ENCODE data around the gene TMEM119.
"Not testable (repeated sequence)": the region's sequence is repeated elsewhere in the genome, so short reads cannot be mapped to it uniquely, and the experiment has no call there.

TMEM119 gene

DNA sequence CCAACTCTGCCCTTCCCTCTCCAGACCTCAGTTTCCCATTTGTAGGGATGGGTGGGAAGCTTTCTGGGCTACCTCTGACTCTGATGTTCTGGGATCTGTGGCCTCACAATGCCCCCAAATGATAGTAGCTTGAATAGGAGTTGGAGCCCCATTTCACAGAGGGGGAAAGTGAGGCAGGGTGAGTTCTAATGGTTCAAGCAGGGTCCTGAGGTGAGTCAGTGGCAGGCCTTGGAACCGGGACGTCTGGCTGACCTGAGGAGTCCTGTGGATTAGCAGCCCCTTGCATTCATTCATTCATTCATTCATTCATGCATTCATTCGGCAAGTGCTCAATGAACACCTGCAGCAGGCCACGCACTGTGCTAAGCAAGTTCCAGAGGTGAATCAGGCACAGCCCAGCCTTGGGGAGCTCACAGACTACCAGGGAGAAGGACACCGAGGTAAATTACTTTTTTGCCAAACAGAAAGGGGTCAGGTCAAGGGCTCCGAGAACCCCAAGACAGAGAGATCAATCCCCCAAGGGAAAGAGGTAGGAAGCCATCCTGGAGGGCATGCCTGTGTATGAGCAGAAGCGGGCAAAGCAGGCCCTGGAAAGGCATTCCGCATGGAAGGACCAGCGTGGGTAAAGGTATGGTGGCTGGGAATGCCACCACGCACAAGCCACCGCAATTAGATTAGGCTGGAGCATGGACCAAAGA is 818 bp upstream of the TMEM119 start:
- DNase-seq = no peak

DNA sequence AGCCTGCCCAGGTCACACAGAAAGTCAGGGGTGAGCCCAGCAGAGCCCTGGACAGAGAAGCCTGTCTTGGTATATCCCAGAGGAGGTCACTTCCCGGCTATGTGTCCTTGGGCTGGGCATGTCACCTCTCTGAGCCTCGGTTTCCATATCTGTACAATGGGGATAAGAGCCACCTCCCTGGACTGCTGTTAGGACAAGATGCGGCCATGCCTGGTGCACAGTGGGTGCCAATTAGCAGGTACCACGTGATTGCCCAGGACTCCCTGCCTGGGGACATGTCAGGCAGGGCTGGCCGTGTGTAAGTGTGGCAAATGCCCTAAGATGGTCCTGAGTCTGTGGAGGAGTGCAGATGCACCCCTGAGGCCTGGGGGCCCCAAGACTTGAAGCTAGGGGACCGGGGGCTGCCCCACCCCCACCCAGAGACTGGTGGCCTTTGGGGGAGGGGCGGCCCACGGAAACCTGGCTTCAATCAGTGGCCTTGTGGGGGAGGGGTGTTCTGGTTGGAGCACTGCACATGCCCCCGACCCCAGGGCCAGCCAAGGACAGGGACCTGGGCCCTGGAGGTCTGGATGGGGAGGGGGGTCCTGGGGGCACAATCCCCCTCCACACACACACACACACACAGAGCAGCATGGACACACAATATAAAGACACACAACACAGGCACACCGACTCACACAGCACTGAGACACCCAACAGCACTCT is 878 bp downstream of the TMEM119 start:
- no peak for DNase-seq

DNA sequence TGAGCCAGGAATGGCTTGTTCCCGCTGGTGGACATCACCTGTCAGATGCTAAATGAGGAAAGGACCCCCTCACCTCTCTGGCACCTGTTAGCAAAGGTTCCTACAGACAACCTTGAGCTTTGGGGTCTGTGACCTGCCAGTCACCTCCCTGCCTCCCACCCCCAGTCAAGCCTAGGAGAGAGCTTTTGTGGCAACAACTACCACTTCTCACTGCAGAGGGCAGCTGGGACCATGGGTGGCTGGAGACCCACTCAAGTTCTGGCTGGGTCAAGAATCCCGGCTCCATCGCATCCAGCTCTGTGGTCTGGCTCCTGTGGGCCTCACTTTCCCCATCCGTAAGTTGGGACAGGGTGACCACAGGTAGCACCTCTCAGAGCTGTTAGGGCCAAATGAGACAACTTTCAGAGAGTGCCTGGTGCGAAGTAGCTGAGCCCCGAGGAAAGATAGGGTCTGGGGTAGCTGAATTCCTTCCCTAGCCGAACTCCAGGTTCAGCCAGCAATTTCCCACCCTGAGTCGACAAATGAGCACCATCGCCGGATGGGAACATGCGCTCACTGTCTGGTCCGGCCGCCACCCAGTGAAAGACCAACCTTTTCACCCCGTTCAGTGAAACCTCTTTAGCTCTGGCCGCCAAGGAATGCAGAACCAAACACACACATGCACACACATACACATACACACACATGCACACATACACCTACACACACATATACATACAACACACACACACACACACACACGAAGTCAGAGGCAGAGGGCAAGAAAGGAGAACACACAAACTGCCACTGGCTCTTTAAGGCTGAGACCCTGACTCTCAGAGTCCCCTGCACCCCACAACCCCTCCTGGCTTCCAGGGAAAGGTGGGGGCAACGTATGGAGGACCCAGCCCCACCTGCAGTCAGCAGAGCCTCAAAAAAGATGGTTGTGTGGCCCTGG is 1.9 kb downstream of the TMEM119 start:
- no peak for DNase-seq

DNA sequence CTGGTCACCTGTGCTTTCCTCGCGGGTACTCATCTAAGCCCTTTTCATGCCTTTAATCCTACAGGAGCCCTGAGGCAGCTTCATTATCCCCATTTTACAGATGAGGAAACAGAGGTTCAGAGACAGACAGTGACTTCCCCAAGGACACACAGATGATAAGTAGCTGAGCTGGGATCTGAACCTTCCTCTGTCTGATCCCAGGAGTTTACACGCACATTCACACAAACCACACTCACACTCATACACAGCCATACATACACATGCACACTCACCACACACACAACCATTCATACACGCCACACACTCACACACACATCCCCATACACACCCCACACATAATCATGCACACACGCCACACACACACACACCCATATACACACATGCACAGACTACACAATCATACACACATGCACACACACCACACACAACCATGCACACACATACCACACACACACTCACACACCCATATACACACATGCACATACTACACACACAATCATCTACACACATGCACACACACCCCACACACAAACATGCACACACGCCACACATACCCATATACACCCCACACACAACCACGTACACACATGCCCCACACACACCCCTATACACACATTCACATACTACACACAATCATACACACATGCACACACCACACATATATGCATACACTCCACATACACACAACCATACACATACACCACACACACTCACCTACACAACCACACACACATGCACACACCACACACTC is 2.7 kb downstream of the TMEM119 start:
- DNase-seq = no peak

DNA sequence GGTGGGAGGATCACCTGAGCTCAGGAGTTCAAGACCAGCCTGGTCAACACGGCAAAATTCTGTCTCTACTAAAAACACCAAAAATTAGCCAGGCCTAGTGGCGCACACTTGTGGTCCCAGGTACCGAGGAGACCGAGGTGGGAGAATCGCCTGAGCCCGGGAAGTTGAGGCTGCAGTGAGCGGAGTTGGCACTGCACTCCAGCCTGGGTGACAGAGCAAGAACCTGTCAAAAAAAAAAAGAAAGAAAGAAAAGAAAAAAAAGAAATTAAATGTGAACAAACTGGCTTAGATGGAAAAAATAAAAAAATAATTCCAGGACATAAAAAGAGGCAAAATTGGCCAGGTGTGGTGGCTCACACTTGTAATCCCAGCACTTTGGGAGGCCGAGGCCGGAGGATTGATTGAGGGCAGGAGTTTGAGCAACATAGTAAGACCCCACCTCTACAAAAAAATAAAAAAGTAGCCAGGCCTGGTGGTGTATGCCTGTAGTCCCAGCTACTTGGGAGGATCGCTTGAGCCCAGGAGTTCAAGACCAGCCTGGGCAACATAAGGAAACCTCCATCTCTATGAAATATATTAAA is 3.5 kb downstream of the TMEM119 start:
- DNase-seq = no peak

DNA sequence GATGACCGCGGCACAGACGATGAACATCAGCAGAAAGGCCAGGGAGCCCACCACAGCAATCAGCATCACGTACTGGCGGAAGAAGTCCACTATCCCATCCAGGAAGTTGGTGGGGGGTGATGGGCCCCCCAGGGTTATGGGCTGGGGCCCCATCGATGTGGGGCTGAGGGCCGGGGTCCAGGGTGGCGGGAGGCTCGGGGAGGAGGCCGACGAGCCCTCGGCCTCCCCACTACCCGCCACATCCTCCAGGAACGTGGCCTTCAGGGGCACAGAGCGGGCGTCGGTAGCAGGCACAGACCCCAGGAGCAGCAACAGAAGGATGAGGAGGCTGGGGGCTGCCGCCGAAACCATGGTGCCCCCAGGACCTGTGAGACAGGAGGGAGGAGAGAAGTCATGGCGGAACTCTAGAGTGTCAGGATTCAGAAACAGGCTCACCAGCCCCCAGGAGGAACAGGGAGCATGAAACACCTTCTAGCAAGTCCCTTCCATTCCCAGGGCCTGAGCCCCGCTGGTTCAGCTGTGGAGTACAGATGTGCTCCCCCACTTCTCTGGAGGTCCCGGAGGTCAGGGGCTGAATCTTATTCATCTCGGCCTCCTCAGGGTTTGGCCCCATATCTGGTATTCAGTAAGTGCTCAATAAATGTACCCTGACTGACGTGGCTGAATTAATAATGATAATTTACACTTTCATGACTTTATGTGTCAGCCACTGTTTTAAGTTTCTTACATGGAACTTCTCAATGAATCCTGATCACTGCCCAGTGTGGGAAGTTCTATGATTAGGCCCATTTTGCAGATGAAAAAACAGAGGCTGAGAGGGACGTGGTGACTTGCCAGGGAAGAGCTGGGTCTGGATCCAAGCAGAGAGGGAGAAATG is 5.6 kb downstream of the TMEM119 start:
- no peak for DNase-seq

DNA sequence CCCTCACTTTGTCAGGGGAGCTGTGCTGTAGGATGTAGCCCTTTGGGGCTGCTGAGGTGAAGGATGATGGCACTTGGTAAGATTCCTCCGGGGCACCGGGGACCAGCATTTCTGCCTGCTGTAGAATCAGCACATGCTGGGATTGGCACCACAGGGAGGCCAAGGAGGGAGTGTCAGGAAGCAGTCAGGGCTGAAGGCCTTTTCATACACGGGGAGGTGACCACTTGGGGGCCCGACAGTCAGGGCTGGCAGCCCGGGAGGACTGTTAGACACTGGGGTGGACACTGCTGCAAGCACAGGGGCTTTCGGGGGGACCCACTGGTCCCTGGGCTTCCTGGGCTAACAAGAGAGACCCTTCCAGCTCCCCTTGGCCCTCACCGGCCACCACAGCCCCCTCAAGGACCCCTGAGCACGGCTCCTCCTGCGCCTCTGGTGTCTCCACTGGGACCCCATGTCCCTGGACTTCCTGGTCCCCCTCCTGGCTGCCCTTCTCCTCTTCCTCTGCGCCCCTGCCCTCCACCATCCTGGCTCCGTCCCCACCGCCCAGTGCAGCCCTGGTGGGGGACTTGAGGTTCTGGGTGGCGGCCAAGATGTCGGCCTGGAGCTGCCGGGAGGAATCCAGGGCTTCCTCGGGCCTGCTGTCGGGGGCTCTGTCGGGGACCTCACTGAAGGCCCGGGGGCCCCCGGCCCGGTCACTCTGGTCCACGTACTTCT is 6.5 kb downstream of the TMEM119 start:
- no peak for DNase-seq

DNA sequence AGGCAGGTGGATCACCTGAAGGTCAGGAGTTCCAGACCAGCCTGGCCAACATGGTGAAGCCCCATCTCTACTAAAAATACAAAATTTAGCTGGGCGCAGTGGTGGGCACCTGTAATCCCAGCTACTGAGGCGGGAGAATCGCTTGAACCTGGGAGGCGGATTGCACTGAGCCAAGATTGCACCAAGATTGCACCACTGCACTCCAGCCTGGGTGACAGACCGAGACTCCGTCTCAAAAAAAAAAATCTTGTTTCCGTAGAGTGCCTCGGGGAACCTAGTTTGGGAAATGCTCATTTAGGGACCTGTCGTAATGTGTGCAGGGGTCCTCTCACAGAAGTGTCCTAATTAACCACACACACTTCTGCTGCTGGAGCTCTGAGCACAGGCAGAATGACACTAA is 7.4 kb downstream of the TMEM119 start:
- not testable (repeated sequence) for DNase-seq

DNA sequence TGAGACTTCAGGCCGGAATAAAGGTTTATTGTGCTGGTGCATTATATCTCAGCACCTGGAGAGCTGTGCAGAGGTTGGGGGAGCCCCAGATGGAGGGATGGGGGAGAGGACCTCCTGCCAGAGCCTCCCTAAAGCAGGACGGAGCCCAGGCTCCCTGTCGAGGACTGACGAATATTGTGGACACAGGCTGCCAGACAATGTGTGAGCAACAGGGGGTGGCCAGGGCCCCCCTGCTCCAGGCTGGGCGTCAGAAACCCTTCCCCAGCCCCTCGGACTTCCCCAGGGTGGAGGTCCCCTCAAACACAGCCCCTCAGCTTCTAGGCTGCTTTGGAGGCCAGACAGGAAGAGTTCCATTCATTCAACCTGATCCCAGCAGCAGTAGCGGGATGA is 8.0 kb downstream of the TMEM119 start:
- DNase-seq = no peak

DNA sequence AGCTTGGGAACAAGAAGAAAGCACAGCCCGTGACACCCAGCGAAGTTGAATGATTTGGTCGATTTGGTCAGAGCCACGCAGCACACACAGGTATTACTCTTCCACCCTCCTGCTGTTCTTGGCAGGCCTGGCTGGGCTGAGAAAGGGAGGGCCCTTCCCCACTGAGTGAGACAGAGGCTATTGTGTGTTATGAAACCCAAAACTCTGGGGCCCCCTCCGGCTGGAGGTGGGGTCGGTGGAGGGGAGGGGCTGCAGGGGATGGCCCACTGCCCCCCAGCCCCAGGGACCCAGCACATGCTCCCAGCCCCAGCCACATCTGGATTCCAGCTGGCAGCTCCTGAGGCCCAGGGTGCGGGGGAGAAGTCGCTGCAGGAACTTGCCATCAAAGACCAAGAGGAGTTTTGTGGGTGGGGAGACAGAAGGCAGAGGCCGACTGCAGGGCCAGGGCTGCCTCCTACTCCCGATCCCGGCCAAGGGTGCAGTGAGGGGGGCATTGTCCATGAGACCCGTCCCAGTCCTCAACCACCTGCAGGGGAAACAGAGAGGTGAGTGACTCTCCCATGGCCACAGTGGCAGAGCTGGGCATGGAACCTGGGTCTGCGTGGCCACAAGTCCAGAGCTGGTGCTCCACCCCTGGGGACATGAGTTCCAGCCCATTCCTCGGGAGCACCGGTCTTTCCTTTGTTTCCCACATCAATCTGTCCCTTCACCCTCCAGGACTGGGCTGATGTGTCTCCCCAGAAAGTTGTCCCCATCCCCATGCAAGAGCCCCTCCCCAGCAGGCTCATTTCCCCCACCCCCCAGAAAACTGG is 8.7 kb downstream of the TMEM119 start:
- DNase-seq = no peak

DNA sequence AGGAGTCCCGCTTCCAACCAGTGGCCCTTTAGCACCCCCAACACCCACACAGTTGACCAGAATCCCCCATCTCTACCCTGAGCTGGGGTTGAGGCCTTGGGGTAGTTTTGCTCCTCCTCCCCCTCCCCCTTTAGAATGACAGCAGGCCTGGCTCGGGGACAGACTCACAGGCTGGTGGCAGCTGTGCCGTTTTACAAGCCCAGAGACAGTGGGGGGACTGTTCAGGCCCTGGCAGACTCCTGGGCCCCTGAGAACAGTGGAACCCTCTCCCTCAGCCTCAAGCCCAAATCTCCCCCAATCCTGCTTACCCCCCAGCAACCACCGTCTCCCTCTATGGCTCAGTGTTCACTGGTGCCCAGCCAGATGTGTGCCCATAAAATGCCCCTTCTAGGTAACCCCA is 10.1 kb downstream of the TMEM119 start:
- DNase-seq = no peak

DNA sequence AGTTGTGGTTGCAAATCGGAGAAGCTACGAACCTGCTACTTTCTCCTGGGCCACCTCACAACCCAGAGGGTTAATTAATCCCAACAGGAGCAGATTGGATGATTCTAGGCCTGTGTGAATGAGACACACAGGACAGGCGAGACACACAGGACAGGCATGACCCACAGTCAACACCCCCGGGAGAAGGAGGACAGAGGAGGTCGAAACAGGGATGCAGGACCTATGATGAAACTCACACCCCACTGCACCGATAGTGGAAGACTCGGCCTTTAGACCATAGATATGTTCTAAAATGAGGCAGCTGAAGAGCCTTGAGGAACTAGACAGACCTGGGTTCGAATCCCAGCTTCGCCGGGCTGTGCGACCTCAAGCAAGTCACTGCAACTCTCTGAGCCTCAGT is 11.6 kb downstream of the TMEM119 start:
- no peak for DNase-seq

DNA sequence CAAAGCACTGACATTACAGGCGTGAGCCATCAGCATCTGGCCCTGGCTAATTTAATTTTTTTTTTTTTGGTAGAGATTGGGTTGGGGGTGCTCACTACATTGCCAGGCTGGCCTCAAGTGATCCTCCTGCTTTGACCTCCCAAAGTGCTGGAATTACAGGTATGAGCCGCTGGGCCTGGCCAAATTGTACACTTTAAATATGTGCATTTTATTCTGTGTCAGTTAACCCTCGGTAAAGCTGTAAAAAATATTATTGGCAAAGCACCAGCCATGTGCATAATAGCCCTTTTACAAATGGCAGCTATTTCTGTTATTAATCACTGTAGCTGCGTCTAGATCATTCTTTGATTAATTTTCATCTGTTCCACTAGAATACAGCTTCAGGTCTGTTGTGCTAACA is 12.0 kb downstream of the TMEM119 start:
- no peak for DNase-seq

DNA sequence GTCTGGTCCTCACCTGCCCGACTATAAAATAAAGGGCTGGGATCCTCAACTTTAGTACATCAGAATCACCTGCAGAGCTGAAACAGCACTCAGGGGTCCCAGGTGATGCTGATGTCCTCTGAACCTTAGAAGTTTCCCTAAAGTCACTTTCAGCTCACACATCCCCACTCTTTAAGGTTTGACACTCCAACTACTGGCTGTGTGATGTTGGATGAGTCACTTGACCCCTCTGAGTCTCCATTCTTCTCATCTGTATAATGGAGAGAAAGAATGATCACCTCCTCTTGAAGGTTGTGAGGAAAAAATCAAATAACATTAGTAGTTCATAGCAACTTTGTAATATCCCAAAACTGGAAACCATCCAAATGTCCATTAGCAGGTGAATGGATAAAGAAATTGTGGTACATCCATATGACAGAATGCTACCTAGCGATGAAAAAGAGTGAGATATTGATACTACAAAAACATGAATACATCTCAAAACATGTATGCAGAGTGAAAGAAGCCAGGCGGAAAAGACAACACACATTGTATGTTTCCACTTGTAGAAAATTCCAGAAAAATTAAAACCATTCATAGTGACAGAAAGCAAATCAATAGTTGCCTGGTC is 13.3 kb downstream of the TMEM119 start:
- DNase-seq = no peak

DNA sequence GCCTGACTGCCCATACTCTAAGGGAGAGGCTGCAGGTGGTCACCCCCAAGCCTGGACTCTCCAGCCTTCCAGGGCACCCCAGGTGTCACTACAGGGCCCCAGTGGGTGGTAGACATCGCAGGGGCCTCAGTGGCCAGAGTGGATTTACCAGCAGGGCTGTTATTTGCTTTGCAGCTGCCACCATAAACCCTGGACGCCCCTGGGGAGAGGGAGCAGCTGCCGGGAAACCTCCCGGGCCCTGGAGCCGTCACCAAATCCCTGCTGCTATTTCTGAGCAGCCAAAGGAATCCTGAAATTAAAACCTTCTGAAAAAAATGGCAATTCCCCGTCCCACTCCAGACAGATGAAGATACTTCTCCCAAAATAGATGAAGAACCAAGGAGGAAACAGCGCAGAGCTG is 13.9 kb downstream of the TMEM119 start:
- no peak for DNase-seq

DNA sequence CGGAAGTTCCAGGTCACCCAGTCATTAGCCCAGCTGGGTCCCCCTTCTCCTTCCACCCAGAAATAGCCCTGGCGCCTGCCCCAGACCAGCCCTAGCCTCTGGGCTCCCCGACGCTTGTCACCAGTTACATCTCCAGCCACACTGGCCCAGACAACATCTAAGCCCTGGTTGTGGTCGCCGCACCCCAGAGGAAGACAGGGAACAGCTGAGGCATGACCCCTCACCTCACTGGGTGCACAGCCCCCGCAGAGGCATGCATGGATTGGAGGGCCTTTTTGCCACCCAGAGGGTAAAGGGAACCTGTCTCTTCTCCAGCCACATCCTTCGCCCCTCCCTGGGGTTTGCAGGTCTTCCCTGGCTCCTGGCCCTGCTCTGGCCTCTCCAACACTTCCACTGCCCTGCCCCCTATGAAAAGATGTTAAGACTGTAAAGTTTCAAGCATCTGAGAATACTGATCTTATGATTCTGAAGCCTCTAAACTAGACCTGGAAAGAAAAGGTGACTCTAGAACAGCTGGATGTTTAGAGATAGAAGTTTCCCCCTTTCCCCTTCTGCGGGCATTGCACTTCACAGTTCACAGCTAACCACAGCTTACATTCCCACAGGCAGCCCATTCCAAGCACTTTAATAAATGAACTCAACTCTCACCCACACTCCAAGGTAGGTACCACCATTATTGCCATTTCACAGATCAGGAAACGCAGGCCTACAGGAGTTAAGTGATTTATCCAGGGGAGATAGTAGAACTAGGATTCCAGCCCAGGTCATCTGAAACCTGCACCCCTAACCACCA is 14.7 kb downstream of the TMEM119 start:
- DNase-seq = no peak

DNA sequence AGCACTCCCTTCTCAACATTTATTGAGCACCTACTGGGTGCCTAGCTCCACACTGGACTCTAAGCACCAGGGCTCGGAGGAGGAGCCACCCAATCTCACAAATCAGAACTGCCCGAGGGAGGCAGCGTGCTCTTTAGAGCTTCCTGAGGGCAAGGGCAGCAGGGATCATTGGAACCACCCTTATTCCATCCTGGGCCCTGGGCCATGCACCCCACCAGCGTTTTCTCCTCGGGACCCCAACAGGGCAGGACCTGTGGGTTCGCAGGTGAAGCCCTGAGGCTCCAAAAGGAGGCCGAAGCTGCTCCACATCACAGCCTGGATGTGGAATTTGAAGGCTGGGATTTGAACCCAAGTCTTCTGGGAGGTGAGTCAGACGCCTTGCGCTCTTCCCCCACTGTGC is 15.4 kb downstream of the TMEM119 start:
- no peak for DNase-seq

All from stimulated activated CD4-positive, alpha-beta T cell treated with anti-CD3 and anti-CD28 coated beads, Interleukin-4, amount 100 ng/mL, for 4 hours (primary cell).